GM20431 (cell line): ENCODE data around the gene STOML1.
"Not testable (repeated sequence)": the region's sequence is repeated elsewhere in the genome, so short reads cannot be mapped to it uniquely, and the experiment has no call there.

ENCODE experiments used
- in situ Hi-C: fragments of 300-500 bp; cut with MseI, MboI; formaldehyde crosslinking; loops from one replicate; pipeline ENCODE4 v1.15.0; 2020; ENCODE audit warnings: low sequenced_read_pairs; ENCODE audit not compliant: unreplicated experiment

STOML1 gene

DNA sequence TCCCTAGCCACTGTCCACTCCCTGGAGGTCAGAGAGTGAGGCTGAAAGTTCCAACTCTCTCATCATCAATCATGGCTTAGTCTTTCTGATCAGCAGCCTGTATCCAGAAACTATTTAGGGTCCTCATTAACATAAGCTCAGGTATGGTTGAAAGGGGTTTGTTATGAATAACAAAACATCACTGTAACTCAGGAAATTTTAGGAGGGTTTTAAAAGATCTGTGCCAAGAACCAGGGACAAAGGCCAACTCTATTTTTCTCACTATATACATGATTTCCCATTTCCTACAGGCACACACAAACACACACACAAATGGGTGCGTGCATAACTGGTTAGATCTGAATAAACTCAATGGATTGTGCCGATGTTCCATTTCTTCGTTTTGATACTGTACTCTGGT lies 23.6 kb downstream of the STOML1 start:
- in situ Hi-C loops = no loop called here

GRCh38 chr15:73965758-73966113 lies 26.4 kb downstream of the STOML1 start:
- in situ Hi-C loops = no loop called here

DNA sequence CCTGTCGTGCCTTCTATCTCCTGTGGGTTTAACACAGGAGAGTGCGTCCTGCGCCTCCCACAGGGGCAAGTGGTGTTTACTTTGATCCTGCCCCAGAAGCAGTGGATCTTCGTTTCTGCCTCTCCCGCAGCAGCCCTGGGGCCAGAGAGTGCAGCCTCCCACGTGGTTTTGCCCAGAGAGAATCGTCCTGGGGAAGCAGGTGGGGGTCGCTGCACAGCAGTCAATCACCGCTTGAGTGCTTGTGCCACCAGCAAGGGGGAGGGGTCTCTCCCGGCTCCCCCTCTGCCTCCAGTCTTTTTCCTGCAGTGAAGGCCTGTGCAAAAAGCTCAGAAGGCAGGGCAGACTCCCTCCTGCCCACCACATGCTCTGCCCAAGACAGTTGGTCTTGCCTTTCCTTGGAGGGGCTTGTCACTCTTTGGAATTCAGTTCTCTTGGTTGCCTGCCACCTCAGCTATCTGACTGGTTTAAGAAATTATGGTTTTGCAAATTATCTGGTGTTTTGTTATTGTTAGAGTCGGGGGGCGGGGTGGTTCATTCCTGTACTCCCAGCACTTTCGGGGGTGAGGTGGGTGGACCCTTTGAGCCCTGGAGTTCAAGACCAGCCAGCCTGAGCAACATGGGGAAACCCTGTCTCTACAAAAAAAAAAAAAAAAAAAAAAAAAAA lies 26.9 kb downstream of the STOML1 start:
- in situ Hi-C loops = no loop called here

GRCh38 chr15:73964736-73965093 lies 27.4 kb downstream of the STOML1 start:
- in situ Hi-C loops = no loop called here

DNA sequence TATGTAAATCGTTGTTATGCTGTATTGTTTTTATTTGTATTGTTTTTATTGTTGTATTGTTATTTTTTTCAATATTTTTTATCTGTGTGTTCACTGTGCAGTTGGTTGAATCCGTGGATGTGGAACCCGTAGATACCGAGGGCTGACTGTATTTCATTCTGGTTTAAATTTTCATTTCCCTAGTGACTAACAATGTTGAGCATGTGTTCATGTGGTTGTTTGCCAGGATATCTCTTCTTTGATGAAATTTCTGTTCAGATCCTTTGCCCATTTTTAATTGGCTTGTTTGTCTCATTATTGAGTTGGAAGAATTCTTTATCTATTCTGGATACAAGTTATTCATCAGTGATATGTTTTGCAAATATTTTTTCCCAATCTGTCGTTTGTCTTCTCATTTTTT lies 29.7 kb downstream of the STOML1 start:
- in situ Hi-C loops = no loop called here

DNA sequence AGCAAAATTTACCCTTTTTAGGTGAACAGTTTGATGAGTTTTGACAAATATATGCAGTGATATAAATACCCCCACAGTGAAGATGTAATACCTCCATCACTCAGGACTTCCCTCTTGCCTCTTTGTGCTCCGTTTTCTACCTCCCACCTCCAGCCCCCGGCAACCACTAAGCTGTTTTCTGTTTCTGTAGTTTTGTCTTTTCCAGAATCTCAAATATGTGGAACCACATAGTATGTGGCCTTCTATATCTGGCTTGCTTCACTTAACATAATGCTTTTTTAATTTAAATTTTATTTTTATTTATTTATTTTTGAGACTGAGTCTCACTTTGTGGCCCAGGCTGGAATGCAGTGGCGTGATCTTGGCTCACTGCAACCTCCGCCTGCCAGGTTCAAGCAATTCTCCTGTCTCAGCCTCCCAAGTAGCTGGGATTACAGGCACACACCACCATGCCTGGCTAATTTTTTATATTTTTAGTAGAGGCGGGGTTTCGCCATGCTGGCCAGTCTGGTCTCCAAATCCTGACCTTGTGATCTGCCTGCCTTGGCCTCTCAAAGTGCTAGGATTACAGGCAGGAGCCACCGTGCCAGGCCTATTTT lies 31.5 kb downstream of the STOML1 start:
- in situ Hi-C loops = not testable (repeated sequence)

GRCh38 chr15:73959801-73960200 lies 32.3 kb downstream of the STOML1 start:
- in situ Hi-C loops = no loop called here

DNA sequence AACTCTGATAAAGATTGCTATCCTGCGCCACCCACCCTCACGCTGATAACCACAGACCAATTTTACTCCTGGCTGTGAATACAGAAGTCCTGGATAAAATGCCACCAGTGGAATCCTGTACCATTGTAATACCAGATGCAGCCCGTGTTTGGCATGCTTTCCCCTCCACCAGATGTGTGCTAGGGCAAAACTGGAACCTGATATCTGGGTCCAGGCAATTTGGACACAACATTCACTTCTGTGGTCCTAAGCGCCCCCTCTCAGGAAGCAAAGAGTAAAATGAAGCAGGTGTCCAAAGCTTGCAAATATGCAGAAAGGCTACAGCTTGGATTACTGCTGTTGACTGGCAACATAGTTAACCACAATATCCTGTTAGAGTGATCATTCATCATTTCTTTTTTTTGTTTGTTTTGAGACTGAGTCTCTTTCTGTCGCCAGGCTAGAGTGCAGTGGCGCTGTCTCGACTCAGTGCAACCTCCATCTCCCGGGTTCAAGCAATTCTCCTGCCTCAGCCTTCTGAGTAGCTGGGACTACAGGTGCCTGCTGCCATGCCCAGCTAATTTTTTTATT lies 33.0 kb downstream of the STOML1 start:
- in situ Hi-C loops = no loop called here

- in situ Hi-C loops = no loop called here
Observed at GRCh38 chr15:73957785-73958184, 34.3 kb downstream of the STOML1 start.

GRCh38 chr15:73957276-73957675 lies 34.8 kb downstream of the STOML1 start:
- in situ Hi-C loops = no loop called here

GRCh38 chr15:73956743-73957135 lies 35.4 kb downstream of the STOML1 start:
- in situ Hi-C loops = no loop called here

- in situ Hi-C loops = no loop called here
Observed at GRCh38 chr15:73955861-73956742, 36.0 kb downstream of the STOML1 start.

- in situ Hi-C loops = no loop called here
Observed at GRCh38 chr15:73955326-73955725, 36.8 kb downstream of the STOML1 start.

GRCh38 chr15:73954188-73955145 lies 37.6 kb downstream of the STOML1 start:
- in situ Hi-C loops = no loop called here

DNA sequence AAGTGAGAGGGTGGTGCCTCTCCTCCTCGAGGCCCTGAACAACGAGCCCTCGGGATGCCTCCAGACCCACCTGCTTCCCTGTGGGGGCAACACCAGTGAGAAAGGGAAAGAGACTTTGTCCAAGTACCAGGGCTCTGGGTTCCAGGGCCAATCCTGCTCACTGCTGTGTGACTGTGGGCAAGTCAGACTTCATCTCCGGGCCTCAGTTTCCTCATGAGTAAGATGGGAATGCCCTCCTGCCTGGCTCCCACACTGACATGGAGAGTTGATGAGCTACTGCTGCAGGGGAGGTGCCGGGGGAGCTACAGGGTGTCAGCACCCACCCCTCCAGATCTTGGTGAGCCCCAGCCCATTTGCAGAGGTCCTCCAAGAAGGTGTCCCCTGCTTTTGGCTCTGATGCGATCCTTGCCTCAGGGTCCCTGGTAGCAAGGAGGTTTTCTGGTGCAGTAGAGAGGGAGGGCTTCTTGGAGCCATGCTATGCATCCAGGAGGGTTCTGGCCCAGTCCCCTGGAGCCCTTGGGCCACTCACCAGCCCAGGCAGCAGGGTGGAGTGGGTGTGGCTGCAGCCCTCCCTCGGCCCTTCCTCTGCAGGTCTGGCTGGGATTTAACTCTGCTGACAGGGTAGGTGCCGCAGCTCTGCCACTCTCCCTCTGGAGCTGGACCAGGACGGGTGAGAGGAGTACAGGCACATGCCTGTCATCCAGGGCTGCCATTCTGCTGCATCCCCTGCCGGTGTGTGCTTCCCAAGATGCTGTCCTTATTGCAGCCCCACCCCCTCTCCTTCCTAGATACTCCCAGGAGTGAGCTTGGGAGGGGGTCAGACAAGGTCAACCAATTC lies 39.0 kb downstream of the STOML1 start:
- in situ Hi-C loops = no loop called here

- in situ Hi-C loops = no loop called here
Observed at GRCh38 chr15:73952171-73952912, 39.8 kb downstream of the STOML1 start.

DNA sequence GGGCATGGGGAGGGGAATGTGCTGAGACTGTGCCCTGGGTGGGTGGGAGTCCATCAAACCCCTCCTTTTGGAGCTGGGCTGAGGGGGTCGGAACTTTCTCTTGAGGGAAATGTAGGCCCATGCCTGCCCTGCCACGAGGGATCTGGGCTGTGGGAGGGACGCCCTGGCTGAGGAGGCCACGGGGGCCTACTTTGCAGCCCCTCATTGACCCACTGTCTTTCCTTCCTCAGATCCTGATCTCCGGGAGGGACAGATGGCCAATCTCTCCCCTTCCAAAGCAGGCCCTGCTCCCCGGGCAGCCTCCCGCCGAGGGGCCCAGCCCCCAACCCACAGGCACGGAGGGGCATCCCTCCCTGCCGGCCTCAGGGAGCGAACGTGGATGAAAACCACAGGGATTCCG lies 40.5 kb downstream of the STOML1 start:
- in situ Hi-C loops = no loop called here

DNA sequence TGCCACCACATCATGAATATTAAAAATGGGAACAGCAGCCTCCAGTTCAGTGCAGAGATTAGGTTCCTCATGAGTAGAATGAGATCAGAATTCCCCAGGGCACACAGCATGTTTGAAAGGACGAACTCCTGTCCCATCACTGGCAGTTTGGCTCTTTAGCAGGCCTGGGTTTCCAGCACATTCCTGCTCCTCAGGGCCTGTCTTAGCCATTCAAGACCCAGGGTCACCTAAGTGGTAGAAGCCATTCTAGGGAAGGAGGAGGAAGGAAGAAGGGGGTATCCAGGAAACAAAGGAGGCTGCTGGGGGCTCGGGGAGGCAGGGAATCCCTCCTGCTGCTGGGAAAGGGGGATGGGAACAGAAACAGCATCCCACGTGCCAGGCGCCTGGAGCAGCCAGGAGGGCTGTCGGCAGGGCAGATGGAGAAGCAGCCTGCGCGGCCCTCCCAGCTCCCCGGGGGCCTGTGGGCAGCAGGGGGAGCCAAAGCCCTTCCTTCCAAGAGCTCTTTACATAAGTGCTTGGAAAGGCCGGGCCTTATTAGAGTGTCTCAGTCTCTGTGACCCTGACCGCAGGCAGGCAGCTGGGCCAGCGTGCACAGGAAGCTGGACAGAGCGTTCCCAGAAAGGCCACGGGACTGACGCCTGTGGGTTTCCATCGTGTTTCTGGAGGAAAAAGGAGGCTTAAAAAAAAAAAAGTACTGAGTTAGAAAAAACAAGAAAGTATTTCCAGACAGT lies 41.1 kb downstream of the STOML1 start:
- in situ Hi-C loops = no loop called here
